ENCODE data around the gene DISC1. TPM values are rescaled to one million over a fixed set of nuclear protein-coding genes. Genes with fewer than 3 reads are reported as not detected.

DISC1 gene
- total and polyA plus RNA-seq, 2 donors (not counting 1 experiment from before 2014, with no cell fraction given) = 2.0 to 4.3 TPM

- TF ChIP-seq EZH2 (IDR thresholded peaks at IDR 0.05; ENCODE audit: low read length, missing control alignments) = no peak
- no peak for TF ChIP-seq CTCF (conservative IDR thresholded peaks at IDR 0.05 in 1 of 2, IDR thresholded peaks at IDR 0.05 in 1 of 2; ENCODE audit: low read depth in 1 of 2, low read length in 2 of 2)
- H3K9ac ChIP-seq (ENCODE audit: insufficient read depth, low read length) = no peak overlapping the region
- no peak overlapping the region for H3K27ac ChIP-seq (ENCODE audit: insufficient read depth, low read length)
- no peak overlapping the region for H3K4me2 ChIP-seq (ENCODE audit: extremely low read depth, insufficient read depth, low read length)
- H3K4me3 ChIP-seq (replicated peaks in 1 of 4; ENCODE audit: control extremely low read depth in 1 of 4, insufficient read depth in 1 of 4, low read depth in 3 of 4, low read length in 4 of 4) = no peak overlapping the region
- H3K79me2 ChIP-seq (ENCODE audit: control insufficient read depth, insufficient read depth, low read length) = no peaks in the 10 kb centered on the region
- no peaks in the 10 kb centered on the region for H3K36me3 ChIP-seq (ENCODE audit: control insufficient read depth, insufficient read depth, low read length)
- no peak for DNase-seq (ENCODE audit: low read depth in 2 of 2)
- H4K20me1 ChIP-seq (ENCODE audit: control insufficient read depth, extremely low read depth, insufficient read depth, low read length) = no peaks in the 10 kb centered on the region
- no peaks in the 10 kb centered on the region for H3K9me3 ChIP-seq (ENCODE audit: control insufficient read depth, insufficient read depth, low read depth, low read length)
- H2AFZ ChIP-seq (ENCODE audit: low read length) = no peak overlapping the region
- no peaks in the 10 kb centered on the region for H3K27me3 ChIP-seq (ENCODE audit: control insufficient read depth, insufficient read depth, low read length)
- H3K4me1 ChIP-seq (ENCODE audit: control insufficient read depth, extremely low read depth, insufficient read depth, low read length) = no peaks in the 10 kb centered on the region
Observed at GRCh38 chr1:231690059-231690458, 63.5 kb downstream of the DISC1 start.

GRCh38 chr1:231691618-231692259 lies 65.1 kb downstream of the DISC1 start:
- DNase-seq (ENCODE audit: low read depth in 2 of 2) = peak in 1 of 2 donors; percentile 62
- no peaks in the 10 kb centered on the region for H3K27me3 ChIP-seq (ENCODE audit: control insufficient read depth, insufficient read depth, low read length)
- no peaks in the 10 kb centered on the region for H3K36me3 ChIP-seq (ENCODE audit: control insufficient read depth, insufficient read depth, low read length)
- H3K27ac ChIP-seq (ENCODE audit: insufficient read depth, low read length) = no peak overlapping the region
- no peak overlapping the region for H2AFZ ChIP-seq (ENCODE audit: low read length)
- TF ChIP-seq CTCF (conservative IDR thresholded peaks at IDR 0.05 in 1 of 2, IDR thresholded peaks at IDR 0.05 in 1 of 2; ENCODE audit: low read depth in 1 of 2, low read length in 2 of 2) (peak; percentile 59 to 64), EZH2 (IDR thresholded peaks at IDR 0.05; ENCODE audit: low read length, missing control alignments) (no peak)
- H3K4me2 ChIP-seq (ENCODE audit: extremely low read depth, insufficient read depth, low read length) = no peak overlapping the region
- H4K20me1 ChIP-seq (ENCODE audit: control insufficient read depth, extremely low read depth, insufficient read depth, low read length) = no peaks in the 10 kb centered on the region
- no peaks in the 10 kb centered on the region for H3K9me3 ChIP-seq (ENCODE audit: control insufficient read depth, insufficient read depth, low read depth, low read length)
- no peak overlapping the region for H3K4me3 ChIP-seq (replicated peaks in 1 of 4; ENCODE audit: control extremely low read depth in 1 of 4, insufficient read depth in 1 of 4, low read depth in 3 of 4, low read length in 4 of 4)
- no peaks in the 10 kb centered on the region for H3K79me2 ChIP-seq (ENCODE audit: control insufficient read depth, insufficient read depth, low read length)
- H3K4me1 ChIP-seq (ENCODE audit: control insufficient read depth, extremely low read depth, insufficient read depth, low read length) = no peaks in the 10 kb centered on the region
- no peak overlapping the region for H3K9ac ChIP-seq (ENCODE audit: insufficient read depth, low read length)

- no peak overlapping the region for H3K27ac ChIP-seq (ENCODE audit: insufficient read depth, low read length)
- H3K36me3 ChIP-seq (ENCODE audit: control insufficient read depth, insufficient read depth, low read length) = no peaks in the 10 kb centered on the region
- no peak overlapping the region for H3K4me2 ChIP-seq (ENCODE audit: extremely low read depth, insufficient read depth, low read length)
- no peak overlapping the region for H3K9ac ChIP-seq (ENCODE audit: insufficient read depth, low read length)
- H3K79me2 ChIP-seq (ENCODE audit: control insufficient read depth, insufficient read depth, low read length) = no peaks in the 10 kb centered on the region
- H3K9me3 ChIP-seq (ENCODE audit: control insufficient read depth, insufficient read depth, low read depth, low read length) = no peaks in the 10 kb centered on the region
- H3K27me3 ChIP-seq (ENCODE audit: control insufficient read depth, insufficient read depth, low read length) = no peaks in the 10 kb centered on the region
- no peak for DNase-seq (ENCODE audit: low read depth in 2 of 2)
- H3K4me3 ChIP-seq (replicated peaks in 1 of 4; ENCODE audit: control extremely low read depth in 1 of 4, insufficient read depth in 1 of 4, low read depth in 3 of 4, low read length in 4 of 4) = no peak overlapping the region
- TF ChIP-seq EZH2 (IDR thresholded peaks at IDR 0.05; ENCODE audit: low read length, missing control alignments) = no peak
- no peak for TF ChIP-seq CTCF (conservative IDR thresholded peaks at IDR 0.05 in 1 of 2, IDR thresholded peaks at IDR 0.05 in 1 of 2; ENCODE audit: low read depth in 1 of 2, low read length in 2 of 2)
- no peaks in the 10 kb centered on the region for H3K4me1 ChIP-seq (ENCODE audit: control insufficient read depth, extremely low read depth, insufficient read depth, low read length)
- H4K20me1 ChIP-seq (ENCODE audit: control insufficient read depth, extremely low read depth, insufficient read depth, low read length) = no peaks in the 10 kb centered on the region
- H2AFZ ChIP-seq (ENCODE audit: low read length) = no peak overlapping the region
Observed at GRCh38 chr1:231693361-231694074, 66.9 kb downstream of the DISC1 start.

All from fibroblast of lung (primary cell).